ENCODE results near the gene PRKCQ.

DNA sequence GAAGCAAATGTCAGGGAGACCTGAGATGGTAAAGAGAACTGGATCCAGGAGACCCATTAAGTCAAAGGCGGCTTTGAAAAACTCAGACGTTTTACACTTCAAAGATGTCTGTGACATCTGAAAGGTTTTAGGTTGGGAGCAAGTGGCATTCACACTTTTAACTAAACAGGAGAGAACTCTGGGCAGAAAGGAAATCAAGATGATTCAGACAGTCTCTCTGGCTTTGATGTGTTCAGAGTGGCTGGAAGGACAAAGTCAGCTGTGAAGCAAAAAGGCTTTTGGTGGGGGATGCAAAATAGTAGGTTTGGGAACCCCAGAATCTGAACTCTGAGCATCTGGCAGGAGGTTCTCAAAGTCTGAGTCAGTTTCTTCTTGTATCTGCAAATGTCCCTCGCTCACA lies 66.6 kb downstream of the PRKCQ start:
- TF ChIP-seq CTCF (IDR thresholded peaks at IDR 0.05; ENCODE audit: insufficient read depth, low read length), result no peak
- no peak for TF ChIP-seq POLR2AphosphoS5 (IDR thresholded peaks at IDR 0.05; ENCODE audit: low read depth)

Measured in HL-60 (cell line).